ENCODE data around the gene XKRX.

GRCh38 chrX:100928660-100929613 is at the start of gene XKRX:
- TF ChIP-seq CTCF (conservative IDR thresholded peaks at IDR 0.05; ENCODE audit: low read depth, low read length) (no peak), EZH2 (IDR thresholded peaks at IDR 0.05; ENCODE audit: low read length, unreplicated experiment) (no peak), EZH2phosphoT487 (IDR thresholded peaks at IDR 0.05; ENCODE audit: borderline replicate concordance, low read length) (no peak)

All from PC-3 (cell line).